DND-41 (cell line): Measurements from ENCODE around the gene TAGLN3.

ENCODE experiments used
- ATAC-seq: fragments of 200-7000 bp; cut with Tn5 transposase; 3 replicates; pipeline ENCODE4 v1.9.1; 2021; ENCODE audit warnings: low read depth; ENCODE audit not compliant: insufficient read depth
- DNase-seq: peaks from one replicate; pipeline ENCODE4 v3.0.0-alpha.2; 2020
- H2AFZ ChIP-seq: 2 replicates; pipeline ENCODE4 v1.6.0; 2012; ENCODE audit warnings: low read depth, low read length
- H3K27ac ChIP-seq: 2 replicates; pipeline ENCODE4 v1.5.1; 2012; ENCODE audit warnings: low read length, inconsistent platforms
- H3K27me3 ChIP-seq: fragments of 200-600 bp; sonication (generic); 2 replicates; pipeline ENCODE4 v1.6.0; 2012; ENCODE audit warnings: low read length, mild to moderate bottlenecking, inconsistent platforms; ENCODE audit not compliant: insufficient read depth, poor library complexity
- H3K36me3 ChIP-seq: 2 replicates; pipeline ENCODE4 v1.5.1; 2012; ENCODE audit warnings: low read length, inconsistent platforms; ENCODE audit not compliant: insufficient read depth
- H3K4me1 ChIP-seq: 2 replicates; pipeline ENCODE4 v1.5.1; 2012; ENCODE audit warnings: mild to moderate bottlenecking, low read length; ENCODE audit not compliant: insufficient read depth
- H3K4me2 ChIP-seq: 2 replicates; pipeline ENCODE4 v1.6.0; 2012; ENCODE audit warnings: mild to moderate bottlenecking, moderate library complexity, low read length, inconsistent platforms; ENCODE audit not compliant: insufficient read depth
- H3K4me3 ChIP-seq, 2 experiments: fragments of 200-600 bp in 1 of 2; shearing (Covaris generic) in 1 of 2; 2 replicates each; pipeline ENCODE4 v1.5.1; 2012 to 2016; ENCODE audit warnings: inconsistent platforms in 2 of 2, low read length in 2 of 2, mild to moderate bottlenecking in 2 of 2, low read depth in 1 of 2, moderate library complexity in 1 of 2
- H3K79me2 ChIP-seq: 2 replicates; pipeline ENCODE4 v1.6.0; 2012; ENCODE audit warnings: low read length, inconsistent platforms; ENCODE audit not compliant: insufficient read depth
- H3K9ac ChIP-seq: 2 replicates; pipeline ENCODE4 v1.6.0; 2012; ENCODE audit warnings: low read depth, mild to moderate bottlenecking, inconsistent platforms, low read length, moderate library complexity
- H3K9me3 ChIP-seq: 2 replicates; pipeline ENCODE4 v1.5.1; 2012; ENCODE audit warnings: low read length, moderate library complexity, mild to moderate bottlenecking, inconsistent platforms; ENCODE audit not compliant: insufficient read depth, severe bottlenecking
- H4K20me1 ChIP-seq: 2 replicates; pipeline ENCODE4 v1.6.0; 2012; ENCODE audit warnings: low read length; ENCODE audit not compliant: insufficient read depth
- EZH2 ChIP-seq: IDR thresholded peaks from 3 replicates; pipeline ENCODE4 v1.6.1; 2012; ENCODE audit warnings: borderline replicate concordance, low read depth, mild to moderate bottlenecking, moderate library complexity, low read length, inconsistent platforms; ENCODE audit not compliant: severe bottlenecking
- TF ChIP-seq, protein P1 (sequence below): IDR thresholded peaks from 2 replicates; pipeline ENCODE4 v1.5.1; 2012; ENCODE audit warnings: borderline replicate concordance, low read length, moderate library complexity, mild to moderate bottlenecking; ENCODE audit not compliant: poor library complexity, severe bottlenecking; ENCODE audit errors: extremely low read depth

Gene TAGLN3

DNA sequence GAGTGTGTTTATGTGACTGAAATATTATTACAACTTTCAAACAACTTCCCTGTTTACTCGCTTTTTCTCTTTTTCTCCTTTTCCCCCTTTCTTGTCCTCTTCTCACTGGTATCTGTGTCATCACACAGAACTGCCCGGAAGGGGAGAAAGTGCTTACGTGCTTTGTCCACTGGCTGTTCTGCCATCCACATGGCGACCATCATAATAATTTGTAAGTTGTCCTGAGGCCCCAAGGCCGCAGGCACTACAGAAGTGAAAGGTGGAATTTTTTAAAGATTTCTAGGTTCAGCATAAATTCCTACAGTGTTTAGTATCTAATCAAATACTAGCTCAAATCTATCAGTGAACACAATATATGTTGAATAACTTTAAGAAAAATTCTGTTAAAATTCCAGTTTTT is 46.6 kb upstream of the TAGLN3 start:
- no peak overlapping the region for H3K4me3 ChIP-seq
- H3K36me3 ChIP-seq, result no peaks in the 10 kb centered on the region
- H3K79me2 ChIP-seq, result no peaks in the 10 kb centered on the region
- ATAC-seq, result no peak
- H2AFZ ChIP-seq, result no peak overlapping the region
- TF ChIP-seq, protein P1, sequence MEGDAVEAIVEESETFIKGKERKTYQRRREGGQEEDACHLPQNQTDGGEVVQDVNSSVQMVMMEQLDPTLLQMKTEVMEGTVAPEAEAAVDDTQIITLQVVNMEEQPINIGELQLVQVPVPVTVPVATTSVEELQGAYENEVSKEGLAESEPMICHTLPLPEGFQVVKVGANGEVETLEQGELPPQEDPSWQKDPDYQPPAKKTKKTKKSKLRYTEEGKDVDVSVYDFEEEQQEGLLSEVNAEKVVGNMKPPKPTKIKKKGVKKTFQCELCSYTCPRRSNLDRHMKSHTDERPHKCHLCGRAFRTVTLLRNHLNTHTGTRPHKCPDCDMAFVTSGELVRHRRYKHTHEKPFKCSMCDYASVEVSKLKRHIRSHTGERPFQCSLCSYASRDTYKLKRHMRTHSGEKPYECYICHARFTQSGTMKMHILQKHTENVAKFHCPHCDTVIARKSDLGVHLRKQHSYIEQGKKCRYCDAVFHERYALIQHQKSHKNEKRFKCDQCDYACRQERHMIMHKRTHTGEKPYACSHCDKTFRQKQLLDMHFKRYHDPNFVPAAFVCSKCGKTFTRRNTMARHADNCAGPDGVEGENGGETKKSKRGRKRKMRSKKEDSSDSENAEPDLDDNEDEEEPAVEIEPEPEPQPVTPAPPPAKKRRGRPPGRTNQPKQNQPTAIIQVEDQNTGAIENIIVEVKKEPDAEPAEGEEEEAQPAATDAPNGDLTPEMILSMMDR, result no peak
- TF ChIP-seq EZH2, result no peak
- no peak for DNase-seq
- no peaks in the 10 kb centered on the region for H4K20me1 ChIP-seq
- no peak overlapping the region for H3K9ac ChIP-seq
- no peaks in the 10 kb centered on the region for H3K9me3 ChIP-seq
- no peak overlapping the region for H3K4me2 ChIP-seq
- H3K4me1 ChIP-seq, result no peaks in the 10 kb centered on the region
- H3K27ac ChIP-seq, result no peak overlapping the region
- no peaks in the 10 kb centered on the region for H3K27me3 ChIP-seq

DNA sequence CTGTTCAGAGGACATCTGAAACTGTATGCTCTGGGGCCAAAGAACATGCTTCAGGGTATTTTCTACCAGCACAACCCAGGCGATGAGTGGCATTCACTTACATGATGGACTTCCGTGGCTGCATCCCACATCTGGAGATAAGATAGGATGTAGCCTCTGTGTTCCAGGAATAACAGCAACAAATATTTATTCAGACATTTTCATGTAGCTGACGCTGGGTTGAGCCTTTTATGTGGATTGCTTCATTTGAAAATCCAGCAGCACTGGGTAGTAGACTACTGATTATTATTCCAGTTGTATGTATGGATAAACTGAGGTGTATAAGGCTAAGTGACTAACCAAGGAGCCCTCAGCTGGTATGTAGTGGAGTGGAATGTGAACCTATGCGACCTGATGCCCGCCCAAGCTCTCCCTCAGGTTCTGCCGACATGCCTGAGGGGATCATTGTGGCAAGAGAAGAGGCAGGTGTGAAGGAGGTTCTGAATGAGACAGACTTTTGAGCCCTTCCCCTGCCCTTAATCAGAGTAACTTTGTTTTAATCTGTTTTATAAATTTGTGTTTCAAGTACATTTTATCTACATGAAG is 45.8 kb upstream of the TAGLN3 start:
- Histone ChIP-seq H3K27ac (no peak overlapping the region), H3K4me2 (no peak overlapping the region), H2AFZ (no peak overlapping the region), H3K36me3 (no peaks in the 10 kb centered on the region), H3K4me1 (no peaks in the 10 kb centered on the region), H3K9ac (no peak overlapping the region), H3K79me2 (no peaks in the 10 kb centered on the region), H3K27me3 (no peaks in the 10 kb centered on the region), H4K20me1 (no peaks in the 10 kb centered on the region), H3K9me3 (no peaks in the 10 kb centered on the region), H3K4me3 (no peak overlapping the region)
- DNase-seq, result no peak
- ATAC-seq, result no peak
- no peak for TF ChIP-seq EZH2
- TF ChIP-seq, protein P1, result no peak

DNA sequence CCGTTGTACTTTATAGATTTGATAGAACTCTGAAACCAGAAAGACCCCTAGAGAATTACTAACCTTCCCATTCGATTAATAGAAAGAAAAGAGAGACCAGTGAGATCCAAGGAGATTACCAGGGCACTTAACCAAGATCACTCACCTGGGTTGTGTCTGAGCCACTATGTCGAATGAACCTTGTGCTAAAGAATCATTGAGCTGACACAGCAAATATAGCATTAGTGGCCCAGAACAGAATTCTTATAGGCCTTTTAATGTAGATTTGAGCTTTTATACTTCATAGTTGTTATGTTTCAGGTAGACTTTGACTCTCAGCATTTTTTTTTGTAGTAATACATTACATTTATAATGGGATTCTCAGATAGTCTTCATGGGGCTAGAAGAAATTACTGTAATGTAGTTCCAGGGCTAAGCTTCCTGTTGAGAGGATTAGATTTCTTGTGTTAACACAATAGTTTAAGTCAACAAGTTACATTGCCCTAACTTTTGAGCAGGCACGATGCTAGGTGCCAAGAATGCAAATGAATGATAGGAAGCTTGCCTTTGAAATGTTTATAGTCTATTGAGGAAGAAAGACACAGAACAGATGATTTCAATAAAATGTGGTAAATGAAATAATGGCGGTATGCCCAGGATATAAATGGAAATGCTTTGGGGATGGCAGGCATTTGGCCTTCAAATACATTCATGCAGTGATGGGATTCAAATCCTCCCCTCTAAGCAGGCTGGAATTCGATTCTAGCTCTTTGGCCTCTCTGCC is 44.3 kb upstream of the TAGLN3 start:
- no peak for DNase-seq
- H3K4me1 ChIP-seq, result no peaks in the 10 kb centered on the region
- no peaks in the 10 kb centered on the region for H3K79me2 ChIP-seq
- H3K4me2 ChIP-seq, result no peak overlapping the region
- no peak overlapping the region for H3K9ac ChIP-seq
- ATAC-seq, result no peak
- H3K36me3 ChIP-seq, result no peaks in the 10 kb centered on the region
- H3K4me3 ChIP-seq, result no peak overlapping the region
- no peaks in the 10 kb centered on the region for H3K27me3 ChIP-seq
- H3K27ac ChIP-seq, result no peak overlapping the region
- H2AFZ ChIP-seq, result no peak overlapping the region
- H3K9me3 ChIP-seq, result no peaks in the 10 kb centered on the region
- no peak for TF ChIP-seq EZH2
- TF ChIP-seq, protein P1, result no peak
- no peaks in the 10 kb centered on the region for H4K20me1 ChIP-seq
